K562 (cell line): ENCODE measurements around the gene BCAS3. TPM values are rescaled to one million over a fixed set of nuclear protein-coding genes. Genes with fewer than 3 reads are reported as not detected.

Experiments used
- ATF7 ChIP-seq: fragments of 450-650 bp; IDR thresholded peaks from 2 replicates; pipeline ENCODE4 v1.7.1; 2014; ENCODE audit warnings: mild to moderate bottlenecking, moderate library complexity
- CXXC5 ChIP-seq: fragments of 250-450 bp; sonication (Bioruptor Pico); IDR thresholded peaks from 2 replicates; pipeline ENCODE4 v1.8.0; 2022; ENCODE audit warnings: inconsistent platforms, mild to moderate bottlenecking, moderate library complexity
- FUS ChIP-seq: fragments of 200-400 bp; formaldehyde crosslinking; optimal IDR thresholded peaks from 2 replicates; pipeline ENCODE3; 2017; ENCODE audit warnings: low read depth, low read length
- MAZ ChIP-seq, 2 experiments: fragments of 450-650 bp in 1 of 2; sonication (generic) in 1 of 2; formaldehyde crosslinking; IDR thresholded peaks in 1 of 2; conservative IDR thresholded peaks in 1 of 2; 2 replicates each; pipeline versions ENCODE4 v1.4.0 to v1.5.0; 2020; ENCODE audit warnings: mild to moderate bottlenecking in 1 of 2, missing genetic modification reagents in 1 of 2
- NONO ChIP-seq, 2 experiments: fragments of 200-400 bp in 1 of 2; fragments of 450-650 bp in 1 of 2; formaldehyde crosslinking in 1 of 2; IDR thresholded peaks; 2 replicates each; pipeline ENCODE4 v1.6.1; 2017; ENCODE audit warnings: low read depth in 2 of 2, mild to moderate bottlenecking in 2 of 2, moderate library complexity in 2 of 2, low read length in 1 of 2
- SMAD4 ChIP-seq: fragments of 250-450 bp; sonication (Bioruptor Pico); conservative IDR thresholded peaks from 2 replicates; pipeline ENCODE4 v1.8.0; 2021; ENCODE audit warnings: inconsistent platforms, mild to moderate bottlenecking, moderate library complexity
- SMC3 ChIP-seq: conservative IDR thresholded peaks from 2 replicates; pipeline ENCODE4 v1.6.1; 2011; ENCODE audit warnings: low read depth, low read length, improper control_type of control experiment; ENCODE audit not compliant: insufficient read depth
- ZBTB7A ChIP-seq: IDR thresholded peaks from 2 replicates; pipeline ENCODE4 v1.6.1; 2011; ENCODE audit warnings: low read depth, mild to moderate bottlenecking, low read length, moderate library complexity, borderline replicate concordance; ENCODE audit not compliant: control insufficient read depth
- ZNF507 ChIP-seq: conservative IDR thresholded peaks from 2 replicates; pipeline ENCODE4 v1.6.1; 2017; ENCODE audit warnings: missing genetic modification characterization, missing compliant biosample characterization
- polyA plus RNA-seq, 8 experiments: library from polyadenylated mRNA; depleted of rRNA in 4 of 8; stranded (reverse) in 5 of 8; unstranded in 3 of 8; fragments of >200 nt; fragmentation: Nextera tagmentation in 2 of 8; fragmentation: Illumina TruSeq in 1 of 8; extraction: Ambion mirVana in 2 of 8; extraction: Trizol in 1 of 8; gene quantifications; 2 replicates each; pipeline versions ENCODE4 v1.2.1 to v1.2.3, GENCODE V29; 2011 to 2014; ENCODE audit warnings: inconsistent platforms in 1 of 8, missing spikeins in 1 of 8
- total RNA-seq, 7 experiments: library from RNA; depleted of rRNA in 6 of 7; stranded (reverse); fragments of >200 nt in 6 of 7; fragmentation: Illumina TruSeq in 2 of 7; extraction: Trizol in 2 of 7; gene quantifications; 2 replicates each; pipeline versions ENCODE4 v1.2.1 to v1.2.3, GENCODE V29; 2011 to 2021; ENCODE audit warnings: low replicate concordance in 1 of 7
- TF ChIP-seq, protein P1 (sequence below), 2 experiments: fragments of 450-650 bp; conservative IDR thresholded peaks; 2 replicates each; pipeline ENCODE4 v1.6.1; 2017; ENCODE audit warnings: mild to moderate bottlenecking in 2 of 2, moderate library complexity in 2 of 2
- TF ChIP-seq, protein P2 (sequence below), 3 experiments: fragments of 200-800 bp in 1 of 3; fragments of 250-450 bp in 1 of 3; fragments of 450-650 bp in 1 of 3; sonication (Bioruptor Pico) in 1 of 3; sonication (Bioruptor generic) in 1 of 3; formaldehyde crosslinking in 1 of 3; IDR thresholded peaks; 2 replicates each; pipeline versions ENCODE4 v1.6.1 to v1.8.0; 2016 to 2022; ENCODE audit warnings: mild to moderate bottlenecking in 2 of 3, missing genetic modification characterization in 2 of 3, missing compliant biosample characterization in 1 of 3, moderate library complexity in 1 of 3
- TF ChIP-seq, protein P3 (sequence below), 2 experiments: IDR thresholded peaks; 2 replicates each; pipeline ENCODE4 v1.6.1; 2011; ENCODE audit warnings: borderline replicate concordance in 1 of 2, control low read depth in 1 of 2, low read depth in 1 of 2, low read length in 1 of 2, mild to moderate bottlenecking in 1 of 2, mixed read lengths in 1 of 2, moderate library complexity in 1 of 2; ENCODE audit not compliant: insufficient read depth in 1 of 2, insufficient read length in 1 of 2, poor library complexity in 1 of 2, severe bottlenecking in 1 of 2; ENCODE audit errors: extremely low read depth in 1 of 2
- TF ChIP-seq, protein P4 (sequence below): fragments of 450-650 bp; IDR thresholded peaks from 2 replicates; pipeline ENCODE4 v1.7.0; 2016; ENCODE audit warnings: borderline replicate concordance

Gene BCAS3
- total and polyA plus RNA-seq, 9 of the 15 experiments (the other 6 are each of a cell fraction or from before 2014, with no cell fraction given), result 1.9 to 5.5 (median 3.5) TPM

DNA sequence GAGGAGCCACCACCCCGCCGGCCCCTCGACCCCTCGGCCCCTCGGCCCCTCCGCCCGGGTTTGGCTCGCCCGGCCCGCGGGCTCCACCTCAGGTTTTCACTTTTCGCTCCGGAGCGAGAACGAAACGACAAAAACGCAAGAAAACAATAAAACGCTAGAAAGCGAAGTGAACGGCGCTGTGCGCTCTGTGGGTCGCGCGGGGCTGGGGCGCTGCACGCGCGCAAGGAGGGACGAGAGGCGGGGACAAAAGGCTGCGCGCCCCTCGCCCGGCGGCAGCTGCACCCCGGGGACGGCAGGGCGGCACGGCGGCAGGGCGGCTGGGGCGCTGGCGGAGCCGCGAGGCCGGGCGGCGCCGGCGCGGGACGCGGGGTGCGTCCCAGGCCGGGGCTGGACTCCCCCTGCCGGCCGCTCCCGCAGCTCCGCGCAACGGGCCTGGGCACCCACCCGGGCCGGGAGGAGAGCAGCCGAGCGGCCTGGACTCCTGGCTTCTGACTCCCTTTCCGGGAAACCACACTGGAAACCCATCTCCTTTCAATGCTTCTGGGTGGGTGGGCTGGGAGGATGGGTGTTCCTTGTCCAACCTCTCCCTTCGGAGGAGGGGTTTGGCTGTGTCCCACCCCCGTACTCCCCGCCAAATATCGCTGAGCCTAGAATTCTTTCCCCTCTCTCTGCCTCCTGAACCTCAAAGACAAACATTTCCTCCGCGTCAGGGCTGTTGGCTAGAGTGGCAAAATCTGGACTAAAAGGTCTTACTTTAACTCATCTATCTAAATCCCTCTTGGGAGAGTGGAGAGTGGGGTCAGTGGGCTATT, 731.9 kb downstream of the BCAS3 start (continued):
- no peak for TF ChIP-seq ATF7
- peak; percentile 87 for TF ChIP-seq CXXC5
- TF ChIP-seq, protein P1, sequence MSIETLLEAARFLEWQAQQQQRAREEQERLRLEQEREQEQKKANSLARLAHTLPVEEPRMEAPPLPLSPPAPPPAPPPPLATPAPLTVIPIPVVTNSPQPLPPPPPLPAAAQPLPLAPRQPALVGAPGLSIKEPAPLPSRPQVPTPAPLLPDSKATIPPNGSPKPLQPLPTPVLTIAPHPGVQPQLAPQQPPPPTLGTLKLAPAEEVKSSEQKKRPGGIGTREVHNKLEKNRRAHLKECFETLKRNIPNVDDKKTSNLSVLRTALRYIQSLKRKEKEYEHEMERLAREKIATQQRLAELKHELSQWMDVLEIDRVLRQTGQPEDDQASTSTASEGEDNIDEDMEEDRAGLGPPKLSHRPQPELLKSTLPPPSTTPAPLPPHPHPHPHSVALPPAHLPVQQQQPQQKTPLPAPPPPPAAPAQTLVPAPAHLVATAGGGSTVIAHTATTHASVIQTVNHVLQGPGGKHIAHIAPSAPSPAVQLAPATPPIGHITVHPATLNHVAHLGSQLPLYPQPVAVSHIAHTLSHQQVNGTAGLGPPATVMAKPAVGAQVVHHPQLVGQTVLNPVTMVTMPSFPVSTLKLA (conservative IDR thresholded peaks at IDR 0.05), result no peak
- peak; percentile 33; the same call in 1 of the 2 replicates for TF ChIP-seq SMAD4 (CRISPR knock-in tag)
- no peak for TF ChIP-seq FUS
- peak; percentile 24; the same call in 1 of the 2 replicates for TF ChIP-seq ZBTB7A
- TF ChIP-seq, protein P2, sequence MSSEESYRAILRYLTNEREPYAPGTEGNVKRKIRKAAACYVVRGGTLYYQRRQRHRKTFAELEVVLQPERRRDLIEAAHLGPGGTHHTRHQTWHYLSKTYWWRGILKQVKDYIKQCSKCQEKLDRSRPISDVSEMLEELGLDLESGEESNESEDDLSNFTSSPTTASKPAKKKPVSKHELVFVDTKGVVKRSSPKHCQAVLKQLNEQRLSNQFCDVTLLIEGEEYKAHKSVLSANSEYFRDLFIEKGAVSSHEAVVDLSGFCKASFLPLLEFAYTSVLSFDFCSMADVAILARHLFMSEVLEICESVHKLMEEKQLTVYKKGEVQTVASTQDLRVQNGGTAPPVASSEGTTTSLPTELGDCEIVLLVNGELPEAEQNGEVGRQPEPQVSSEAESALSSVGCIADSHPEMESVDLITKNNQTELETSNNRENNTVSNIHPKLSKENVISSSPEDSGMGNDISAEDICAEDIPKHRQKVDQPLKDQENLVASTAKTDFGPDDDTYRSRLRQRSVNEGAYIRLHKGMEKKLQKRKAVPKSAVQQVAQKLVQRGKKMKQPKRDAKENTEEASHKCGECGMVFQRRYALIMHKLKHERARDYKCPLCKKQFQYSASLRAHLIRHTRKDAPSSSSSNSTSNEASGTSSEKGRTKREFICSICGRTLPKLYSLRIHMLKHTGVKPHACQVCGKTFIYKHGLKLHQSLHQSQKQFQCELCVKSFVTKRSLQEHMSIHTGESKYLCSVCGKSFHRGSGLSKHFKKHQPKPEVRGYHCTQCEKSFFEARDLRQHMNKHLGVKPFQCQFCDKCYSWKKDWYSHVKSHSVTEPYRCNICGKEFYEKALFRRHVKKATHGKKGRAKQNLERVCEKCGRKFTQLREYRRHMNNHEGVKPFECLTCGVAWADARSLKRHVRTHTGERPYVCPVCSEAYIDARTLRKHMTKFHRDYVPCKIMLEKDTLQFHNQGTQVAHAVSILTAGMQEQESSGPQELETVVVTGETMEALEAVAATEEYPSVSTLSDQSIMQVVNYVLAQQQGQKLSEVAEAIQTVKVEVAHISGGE (CRISPR knock-in tag; IDR thresholded peaks at IDR 0.05), result peak in 1 of 3 experiments; percentile 97; a peak in 2 of 6 replicates
- peak in 1 of 2 experiments; percentile 70; a peak in 1 of 4 replicates for TF ChIP-seq NONO (IDR thresholded peaks at IDR 0.05; ENCODE audit: low read depth in 2 of 2, low read length in 1 of 2)
- TF ChIP-seq, protein P3, sequence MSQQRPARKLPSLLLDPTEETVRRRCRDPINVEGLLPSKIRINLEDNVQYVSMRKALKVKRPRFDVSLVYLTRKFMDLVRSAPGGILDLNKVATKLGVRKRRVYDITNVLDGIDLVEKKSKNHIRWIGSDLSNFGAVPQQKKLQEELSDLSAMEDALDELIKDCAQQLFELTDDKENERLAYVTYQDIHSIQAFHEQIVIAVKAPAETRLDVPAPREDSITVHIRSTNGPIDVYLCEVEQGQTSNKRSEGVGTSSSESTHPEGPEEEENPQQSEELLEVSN (IDR thresholded peaks at IDR 0.05; ENCODE audit: borderline replicate concordance in 1 of 2, extremely low read depth in 1 of 2, insufficient read depth in 1 of 2, insufficient read length in 1 of 2, low read depth in 1 of 2, low read length in 1 of 2, poor library complexity in 1 of 2, severe bottlenecking in 1 of 2), result peak; percentile 69 to 83
- TF ChIP-seq ZNF507, result no peak
- TF ChIP-seq MAZ (CRISPR knock-in tag; conservative IDR thresholded peaks at IDR 0.05 in 1 of 2, IDR thresholded peaks at IDR 0.05 in 1 of 2), result 0 out of 4 replicates have a peak, but pooled peaks of 1 of the 2 experiments have one; percentile 36
- TF ChIP-seq, protein P4, sequence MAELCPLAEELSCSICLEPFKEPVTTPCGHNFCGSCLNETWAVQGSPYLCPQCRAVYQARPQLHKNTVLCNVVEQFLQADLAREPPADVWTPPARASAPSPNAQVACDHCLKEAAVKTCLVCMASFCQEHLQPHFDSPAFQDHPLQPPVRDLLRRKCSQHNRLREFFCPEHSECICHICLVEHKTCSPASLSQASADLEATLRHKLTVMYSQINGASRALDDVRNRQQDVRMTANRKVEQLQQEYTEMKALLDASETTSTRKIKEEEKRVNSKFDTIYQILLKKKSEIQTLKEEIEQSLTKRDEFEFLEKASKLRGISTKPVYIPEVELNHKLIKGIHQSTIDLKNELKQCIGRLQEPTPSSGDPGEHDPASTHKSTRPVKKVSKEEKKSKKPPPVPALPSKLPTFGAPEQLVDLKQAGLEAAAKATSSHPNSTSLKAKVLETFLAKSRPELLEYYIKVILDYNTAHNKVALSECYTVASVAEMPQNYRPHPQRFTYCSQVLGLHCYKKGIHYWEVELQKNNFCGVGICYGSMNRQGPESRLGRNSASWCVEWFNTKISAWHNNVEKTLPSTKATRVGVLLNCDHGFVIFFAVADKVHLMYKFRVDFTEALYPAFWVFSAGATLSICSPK, result no peak
- peak; percentile 30; the same call in 1 of the 2 replicates for TF ChIP-seq SMC3
